CD4-positive, alpha-beta T cell treated with Interleukin-4 for 4 hours (primary cell): Measurements from ENCODE around the gene SYNGR4.
A peak's percentile ranks its signal among the peaks of the same experiment; 100 is the strongest.

Experiments
- DNase-seq: peaks from one replicate; pipeline ENCODE4 v3.0.0-alpha.2; 2020

Gene SYNGR4

GRCh38 chr19:48398375-48399235 is 34.4 kb downstream of the SYNGR4 start:
- peak; percentile 82 for DNase-seq

- DNase-seq: no peak
Observed at GRCh38 chr19:48400018-48400742, 36.0 kb downstream of the SYNGR4 start.

GRCh38 chr19:48401287-48401686 is 37.1 kb downstream of the SYNGR4 start:
- no peak for DNase-seq

- DNase-seq: peak; percentile 64
Observed at GRCh38 chr19:48403606-48404005, 39.4 kb downstream of the SYNGR4 start.

- no peak for DNase-seq
Observed at GRCh38 chr19:48405010-48405659, 41.0 kb downstream of the SYNGR4 start.

- no peak for DNase-seq
Observed at GRCh38 chr19:48405850-48406249, 41.7 kb downstream of the SYNGR4 start.

GRCh38 chr19:48413879-48414587 is 49.9 kb downstream of the SYNGR4 start:
- no peak for DNase-seq

- peak; percentile 63 for DNase-seq
Observed at GRCh38 chr19:48415395-48415794, 51.2 kb downstream of the SYNGR4 start.

- DNase-seq: no peak
Observed at GRCh38 chr19:48415806-48416221, 51.6 kb downstream of the SYNGR4 start.

- no peak for DNase-seq
Observed at GRCh38 chr19:48417421-48417820, 53.3 kb downstream of the SYNGR4 start.

- no peak for DNase-seq
Observed at GRCh38 chr19:48418317-48419064, 54.3 kb downstream of the SYNGR4 start.

- DNase-seq: peak; percentile 69
Observed at GRCh38 chr19:48419158-48419920, 55.2 kb downstream of the SYNGR4 start.

- no peak for DNase-seq
Observed at GRCh38 chr19:48421548-48421947, 57.4 kb downstream of the SYNGR4 start.

GRCh38 chr19:48424694-48425219 is 60.6 kb downstream of the SYNGR4 start:
- DNase-seq: no peak
